Neural progenitor cell (in vitro differentiated cells): Measurements from ENCODE around the gene GFY. TPM values are rescaled to one million over a fixed set of nuclear protein-coding genes. Genes with fewer than 3 reads are reported as not detected.

ENCODE experiments used
- DNase-seq: peaks from one replicate; pipeline ENCODE4 v3.0.0-alpha.2; 2016; ENCODE audit warnings: low spot score
- H2AFZ ChIP-seq: fragments of 200-600 bp; sonication (generic); replicated peaks from 2 replicates; pipeline ENCODE4 v1.6.1; 2016; ENCODE audit warnings: antibody characterized with exemption
- H3F3A ChIP-seq: fragments of 200-600 bp; sonication (generic); 2 replicates; pipeline ENCODE4 v1.6.1; 2016; ENCODE audit warnings: antibody characterized with exemption, low read depth
- H3K27ac ChIP-seq: fragments of 200-600 bp; sonication (generic); 2 replicates; pipeline ENCODE4 v1.5.1; 2016; ENCODE audit warnings: mild to moderate bottlenecking
- H3K27me3 ChIP-seq: fragments of 200-600 bp; sonication (generic); 2 replicates; pipeline ENCODE4 v1.6.1; 2016; ENCODE audit warnings: mild to moderate bottlenecking, moderate library complexity
- H3K36me3 ChIP-seq: fragments of 200-600 bp; sonication (generic); 2 replicates; pipeline ENCODE4 v1.5.1; 2016
- H3K4me1 ChIP-seq: fragments of 200-600 bp; sonication (generic); 2 replicates; pipeline ENCODE4 v1.6.1; 2016; ENCODE audit warnings: mixed run types
- H3K4me2 ChIP-seq: fragments of 200-600 bp; sonication (generic); 2 replicates; pipeline ENCODE4 v1.6.1; 2016
- H3K4me3 ChIP-seq: fragments of 200-600 bp; sonication (generic); 2 replicates; pipeline ENCODE4 v1.5.1; 2016
- H3K79me2 ChIP-seq: fragments of 200-600 bp; sonication (generic); 2 replicates; pipeline ENCODE4 v1.6.1; 2016; ENCODE audit warnings: low read depth
- H3K9ac ChIP-seq: fragments of 200-600 bp; sonication (generic); 2 replicates; pipeline ENCODE4 v1.6.1; 2016
- H3K9me3 ChIP-seq: fragments of 200-600 bp; sonication (generic); 2 replicates; pipeline ENCODE4 v1.5.1; 2016; ENCODE audit warnings: low read depth
- H4K20me1 ChIP-seq: fragments of 200-600 bp; sonication (generic); 2 replicates; pipeline ENCODE4 v1.6.1; 2016; ENCODE audit warnings: low read depth
- H3K27ac Mint-ChIP-seq: 3 replicates; pipeline ENCODE4 v1.8.0; 2021; ENCODE audit warnings: mixed read lengths
- H3K27me3 Mint-ChIP-seq: 2 replicates; pipeline ENCODE4 v1.8.0; 2022; ENCODE audit warnings: low read depth, mild to moderate bottlenecking, inconsistent platforms, moderate library complexity, mixed read lengths; ENCODE audit not compliant: insufficient read depth
- H3K36me3 Mint-ChIP-seq: 3 replicates; pipeline ENCODE4 v1.8.0; 2021; ENCODE audit warnings: mixed read lengths
- H3K4me1 Mint-ChIP-seq: 3 replicates; pipeline ENCODE4 v1.8.0; 2021; ENCODE audit warnings: mixed read lengths
- H3K4me3 Mint-ChIP-seq: 3 replicates; pipeline ENCODE4 v1.8.0; 2021; ENCODE audit warnings: mild to moderate bottlenecking, moderate library complexity, mixed read lengths
- H3K9me3 Mint-ChIP-seq: 3 replicates; pipeline ENCODE4 v1.8.0; 2020; ENCODE audit warnings: mixed read lengths
- CTCF ChIP-seq: fragments of 200-600 bp; sonication (generic); IDR thresholded peaks from 2 replicates; pipeline ENCODE4 v1.5.1; 2017; ENCODE audit warnings: antibody characterized with exemption, mild to moderate bottlenecking
- EZH2 ChIP-seq: fragments of 200-600 bp; sonication (generic); IDR thresholded peaks from 2 replicates; pipeline ENCODE4 v1.6.1; 2017; ENCODE audit warnings: antibody characterized with exemption, mild to moderate bottlenecking, moderate library complexity
- EZH2phosphoT487 ChIP-seq: fragments of 200-600 bp; sonication (generic); IDR thresholded peaks from 2 replicates; pipeline ENCODE4 v1.6.1; 2017; ENCODE audit warnings: antibody characterized with exemption
- total RNA-seq: library from RNA; depleted of rRNA; stranded (reverse); fragments of >200 nt; gene quantifications from 2 replicates; pipeline ENCODE4 v1.2.3, GENCODE V29; 2015; ENCODE audit warnings: low replicate concordance

Gene GFY
- total RNA-seq, 1 donor from 2014 or later = not detected

GRCh38 chr19:49461656-49462055 lies 36.5 kb downstream of the GFY start:
- H3K9me3 Mint-ChIP-seq = no peaks in the 10 kb centered on the region
- no peaks in the 10 kb centered on the region for H3K36me3 ChIP-seq
- no peaks in the 10 kb centered on the region for H3F3A ChIP-seq
- TF ChIP-seq EZH2phosphoT487 (no peak), CTCF (no peak), EZH2 (no peak)
- no peaks in the 10 kb centered on the region for H3K27me3 ChIP-seq
- no peaks in the 10 kb centered on the region for H3K9me3 ChIP-seq
- no peak overlapping the region for H3K4me3 Mint-ChIP-seq
- H3K27me3 Mint-ChIP-seq = no peaks in the 10 kb centered on the region
- H3K79me2 ChIP-seq = no peaks in the 10 kb centered on the region
- H3K4me1 ChIP-seq = no peaks in the 10 kb centered on the region
- no peak overlapping the region for H3K4me3 ChIP-seq
- no peak overlapping the region for H3K4me2 ChIP-seq
- H2AFZ ChIP-seq = no peak overlapping the region
- DNase-seq = no peak
- no peak overlapping the region for H3K27ac ChIP-seq
- H3K4me1 Mint-ChIP-seq = no peaks in the 10 kb centered on the region
- H4K20me1 ChIP-seq = no peaks in the 10 kb centered on the region
- H3K9ac ChIP-seq = no peak overlapping the region
- H3K27ac Mint-ChIP-seq = no peak overlapping the region
- peaks cover 6% of the 10 kb centered on the region for H3K36me3 Mint-ChIP-seq

GRCh38 chr19:49462492-49462891 lies 37.3 kb downstream of the GFY start:
- no peak for DNase-seq
- no peaks in the 10 kb centered on the region for H3K9me3 ChIP-seq
- H3K4me2 ChIP-seq = no peak overlapping the region
- H3K27me3 ChIP-seq = no peaks in the 10 kb centered on the region
- Mint-ChIP-seq H3K27ac (no peak overlapping the region), H3K36me3 (peaks cover 4% of the 10 kb centered on the region), H3K4me3 (no peak overlapping the region), H3K9me3 (no peaks in the 10 kb centered on the region), H3K4me1 (no peaks in the 10 kb centered on the region), H3K27me3 (no peaks in the 10 kb centered on the region)
- H2AFZ ChIP-seq = no peak overlapping the region
- TF ChIP-seq EZH2phosphoT487 (no peak), CTCF (no peak), EZH2 (no peak)
- no peak overlapping the region for H3K9ac ChIP-seq
- no peaks in the 10 kb centered on the region for H4K20me1 ChIP-seq
- H3K79me2 ChIP-seq = no peaks in the 10 kb centered on the region
- no peaks in the 10 kb centered on the region for H3K4me1 ChIP-seq
- H3K27ac ChIP-seq = no peak overlapping the region
- H3K36me3 ChIP-seq = no peaks in the 10 kb centered on the region
- no peak overlapping the region for H3K4me3 ChIP-seq
- H3F3A ChIP-seq = no peaks in the 10 kb centered on the region

- Histone ChIP-seq H3K36me3 (no peaks in the 10 kb centered on the region), H2AFZ (no peak overlapping the region), H3K9ac (no peak overlapping the region), H3K27me3 (no peaks in the 10 kb centered on the region), H3K4me1 (peaks cover 5% of the 10 kb centered on the region), H3K4me3 (no peak overlapping the region), H3F3A (peaks cover 2% of the 10 kb centered on the region), H4K20me1 (no peaks in the 10 kb centered on the region), H3K4me2 (no peak overlapping the region), H3K9me3 (no peaks in the 10 kb centered on the region), H3K79me2 (no peaks in the 10 kb centered on the region), H3K27ac (no peak overlapping the region)
- DNase-seq = no peak
- peaks cover 5% of the 10 kb centered on the region for H3K4me1 Mint-ChIP-seq
- peaks cover 2% of the 10 kb centered on the region for H3K27me3 Mint-ChIP-seq
- H3K4me3 Mint-ChIP-seq = no peak overlapping the region
- no peak for TF ChIP-seq EZH2
- TF ChIP-seq CTCF = no peak
- TF ChIP-seq EZH2phosphoT487 = no peak
- H3K27ac Mint-ChIP-seq = no peak overlapping the region
- no peaks in the 10 kb centered on the region for H3K9me3 Mint-ChIP-seq
- H3K36me3 Mint-ChIP-seq = peaks cover 9% of the 10 kb centered on the region
Measured at GRCh38 chr19:49463960-49464740, 39.0 kb downstream of the GFY start.
